ENCODE results near the gene SMIM1. TPM values are rescaled to one million over a fixed set of nuclear protein-coding genes. Genes with fewer than 3 reads are reported as not detected.
"Not testable (repeated sequence)": the region's sequence is repeated elsewhere in the genome, so short reads cannot be mapped to it uniquely, and the experiment has no call there.

The SMIM1 gene
- total RNA-seq, 1 donor from 2014 or later: 8.0 TPM

GRCh38 chr1:3810149-3810761 is 37.7 kb downstream of the SMIM1 start:
- intact Hi-C loops (cut with DNase I); DNase-seq (ENCODE audit: low spot score): not testable (repeated sequence)

- DNase-seq (ENCODE audit: low spot score): no peak
- intact Hi-C loops (cut with DNase I): no loop called here
These were observed 39.0 kb downstream of the SMIM1 start for GRCh38 chr1:3811595-3811911.

GRCh38 chr1:3814065-3814464 is 41.5 kb downstream of the SMIM1 start:
- intact Hi-C loops (cut with DNase I): no loop called here
- no peak for DNase-seq (ENCODE audit: low spot score)

DNA sequence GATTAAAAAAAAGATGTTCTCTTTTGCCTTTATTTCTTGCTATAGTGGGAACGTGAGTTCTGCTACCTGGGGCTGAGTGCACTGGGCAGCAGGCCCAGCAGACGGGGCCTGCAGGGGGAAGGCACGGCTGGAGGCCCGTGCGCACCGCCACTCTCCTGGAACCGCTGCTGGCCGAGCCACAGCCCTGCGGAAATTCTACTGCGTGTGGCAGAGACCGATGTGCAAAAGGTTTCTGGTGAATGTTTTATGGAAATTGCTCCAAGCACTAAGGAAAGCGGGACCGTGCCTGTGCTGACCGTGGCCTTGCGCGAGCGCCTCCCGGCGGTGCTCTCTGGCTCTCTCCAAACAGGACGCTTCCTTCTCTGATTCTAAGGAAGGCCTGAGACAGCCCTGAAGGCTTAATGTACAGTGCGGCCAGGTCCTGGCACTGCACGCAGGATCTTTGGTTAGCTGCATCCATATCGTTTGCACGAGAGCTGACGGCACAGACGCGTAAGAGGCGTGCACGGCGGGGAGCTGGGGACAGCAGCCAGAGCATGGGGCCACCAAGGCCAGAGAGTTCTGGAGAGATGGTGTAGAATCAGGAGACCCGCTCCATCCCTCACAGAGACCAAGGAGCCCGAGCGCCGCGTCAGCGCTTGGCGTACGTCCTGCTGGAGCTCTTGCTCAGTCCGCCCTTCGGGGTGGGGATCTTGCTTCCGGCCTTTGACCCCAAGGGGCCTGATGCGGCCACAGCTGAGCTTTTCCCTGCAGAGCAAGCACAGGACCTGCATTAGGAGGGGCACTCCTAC is 42.4 kb downstream of the SMIM1 start:
- intact Hi-C loops (cut with DNase I): no loop called here
- no peak for DNase-seq (ENCODE audit: low spot score)

DNA sequence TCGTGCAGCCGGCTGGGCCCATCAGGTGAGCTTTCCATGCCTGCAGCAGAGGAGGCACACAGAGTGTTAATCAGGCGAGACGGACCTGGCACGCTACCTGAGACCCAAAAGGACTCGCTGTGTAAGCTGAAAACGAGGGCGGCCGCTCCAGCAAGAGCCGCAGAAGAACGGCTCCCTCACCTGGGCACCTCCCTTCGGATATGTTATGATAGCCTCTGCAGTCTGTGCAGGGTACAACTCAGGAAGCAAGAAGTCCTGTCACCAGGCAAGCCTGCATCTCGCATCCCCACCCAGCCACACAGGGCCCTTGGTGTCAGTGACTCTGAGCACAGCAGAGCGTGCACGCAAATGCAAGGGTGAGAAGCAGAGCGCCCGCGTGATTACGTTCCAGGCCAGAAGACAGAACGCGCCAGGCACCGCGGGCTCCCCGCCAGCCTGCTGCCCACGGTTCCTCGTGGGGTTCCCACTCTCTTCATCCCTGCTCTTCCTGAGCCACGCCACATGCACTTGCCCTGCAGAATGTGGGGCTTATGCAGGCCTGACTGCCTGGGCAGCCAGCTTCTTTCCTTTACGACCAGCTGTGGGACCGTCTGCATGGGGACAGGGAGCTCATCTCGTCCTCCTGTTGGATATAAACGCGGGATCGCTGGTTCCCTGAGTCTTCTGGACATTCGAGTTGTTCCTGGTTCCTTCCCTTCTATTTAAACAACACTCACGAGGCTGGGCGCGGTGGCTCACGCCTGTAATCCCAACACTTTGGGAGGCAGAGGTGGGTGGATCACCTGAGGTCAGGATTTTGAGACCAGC is 44.0 kb downstream of the SMIM1 start:
- intact Hi-C loops (cut with DNase I): no loop called here
- no peak for DNase-seq (ENCODE audit: low spot score)

- intact Hi-C loops (cut with DNase I): no loop called here
- no peak for DNase-seq (ENCODE audit: low spot score)
These were observed 44.7 kb downstream of the SMIM1 start for GRCh38 chr1:3817138-3817740.

DNA sequence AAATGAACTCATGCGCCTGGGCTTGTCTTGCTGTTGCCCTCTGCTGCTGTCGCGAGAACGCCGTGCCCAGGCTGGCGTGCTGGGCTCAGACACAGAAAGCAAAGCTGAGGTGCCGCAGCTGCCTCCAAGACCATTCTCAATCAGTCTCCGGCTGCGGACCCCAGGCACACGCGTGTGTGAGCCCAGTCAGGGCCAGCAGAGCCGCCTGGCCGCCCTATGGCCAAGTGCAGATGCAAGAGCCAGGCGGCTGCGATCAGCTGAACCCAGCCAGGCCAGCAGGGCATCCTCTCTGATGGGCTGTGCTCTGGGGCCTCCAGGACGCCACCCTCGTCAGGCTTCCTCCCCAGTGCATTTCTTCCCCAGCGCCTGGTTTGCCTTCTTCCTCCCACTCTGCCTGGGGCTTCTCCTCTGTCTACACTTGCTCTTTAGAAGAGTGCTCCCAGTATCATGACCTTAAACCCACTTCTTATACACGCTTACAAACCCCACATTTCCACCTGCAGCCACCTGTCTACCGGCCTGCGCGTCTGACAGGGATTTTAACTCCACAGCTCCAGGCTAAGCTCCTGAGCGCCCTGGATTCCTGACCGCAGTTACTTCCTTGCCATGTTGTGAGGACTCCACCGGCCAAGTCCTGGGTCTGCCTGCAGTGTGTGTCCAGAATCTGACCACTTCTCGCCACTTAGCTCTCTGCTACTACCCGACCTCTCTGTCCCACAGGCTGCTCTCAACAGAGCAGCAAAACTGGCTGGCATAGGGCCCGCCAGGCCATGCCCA is 45.5 kb downstream of the SMIM1 start:
- intact Hi-C loops (cut with DNase I): no loop called here
- no peak for DNase-seq (ENCODE audit: low spot score)

DNA sequence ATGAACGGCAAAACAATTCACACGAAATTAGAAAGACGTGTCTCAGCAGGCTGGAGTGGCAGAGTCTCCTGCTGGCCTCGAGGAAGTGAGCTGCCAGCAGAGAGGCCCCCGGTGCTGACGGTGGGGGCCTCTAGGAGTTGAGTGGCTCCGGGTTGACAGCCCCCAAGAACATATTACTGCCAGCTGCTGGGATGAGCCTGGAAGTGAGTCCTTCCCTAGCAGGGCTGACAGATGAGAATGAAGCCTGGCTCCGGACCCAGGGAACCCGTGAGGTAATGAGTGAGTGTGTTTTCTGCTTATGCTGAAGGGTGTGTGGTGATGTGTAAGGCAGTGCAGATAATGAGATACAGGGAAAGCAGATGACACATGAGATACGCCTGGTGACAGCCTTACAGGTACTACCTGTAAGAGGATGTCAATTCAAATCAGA is 47.2 kb downstream of the SMIM1 start:
- no peak for DNase-seq (ENCODE audit: low spot score)
- intact Hi-C loops (cut with DNase I): no loop called here

DNA sequence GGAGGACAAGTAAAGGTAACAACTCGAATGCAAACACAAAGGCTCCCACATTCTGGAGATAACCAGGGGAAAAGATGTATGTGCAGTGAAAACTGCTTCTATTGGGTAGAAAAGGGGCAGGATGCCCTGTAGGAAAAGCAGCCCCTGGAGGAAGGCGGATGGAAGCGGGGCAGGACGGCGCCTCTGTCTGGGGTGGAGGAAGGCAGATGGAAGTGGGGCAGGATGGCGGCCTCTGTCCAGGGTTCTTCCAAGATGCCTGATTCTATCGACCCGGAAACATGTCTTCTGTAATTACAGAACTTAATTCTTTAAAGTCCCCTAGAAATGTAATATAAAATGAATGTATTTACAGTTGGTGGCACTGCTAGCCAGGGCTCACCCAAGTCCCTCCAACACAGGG is 47.8 kb downstream of the SMIM1 start:
- DNase-seq (ENCODE audit: low spot score): no peak
- intact Hi-C loops (cut with DNase I): no loop called here

DNA sequence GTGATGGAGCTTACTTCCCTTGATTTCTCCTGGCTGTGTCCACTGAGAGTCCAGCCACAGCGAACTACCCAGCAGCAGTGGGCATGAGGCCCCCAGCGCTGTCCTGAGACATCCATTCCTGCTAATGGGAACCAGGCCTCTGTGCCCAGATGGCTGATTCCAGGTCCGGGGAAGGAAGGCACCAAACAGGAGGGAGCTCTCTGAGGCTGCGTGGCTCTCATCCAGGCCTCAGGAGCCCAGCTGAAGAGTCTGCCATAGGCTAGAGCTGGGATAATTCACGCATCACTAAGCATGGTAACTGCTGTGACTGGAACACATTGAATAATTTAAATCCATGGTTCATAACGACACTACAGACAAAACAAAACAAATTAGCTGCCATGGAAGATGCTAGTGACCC is 48.5 kb downstream of the SMIM1 start:
- no peak for DNase-seq (ENCODE audit: low spot score)
- intact Hi-C loops (cut with DNase I): no loop called here

DNA sequence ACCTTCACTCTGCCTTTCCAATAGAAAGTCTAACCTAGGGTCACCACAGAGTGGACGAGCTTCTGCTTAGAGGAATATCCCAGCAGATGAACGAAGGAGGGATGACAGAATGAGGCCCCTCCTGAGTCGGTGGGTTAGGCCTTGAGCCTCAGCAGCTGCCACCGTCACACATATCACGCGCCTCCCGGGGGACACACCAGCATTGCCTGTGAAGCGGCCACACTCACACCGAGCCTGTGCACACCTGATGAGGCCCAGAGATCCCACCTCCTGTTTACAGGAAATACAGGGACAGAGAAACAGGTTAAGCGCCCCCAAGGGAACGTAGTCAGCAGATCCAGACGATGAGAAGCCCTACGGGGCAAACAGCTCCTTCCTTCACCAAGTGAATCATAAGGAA is 48.9 kb downstream of the SMIM1 start:
- intact Hi-C loops (cut with DNase I): no loop called here
- no peak for DNase-seq (ENCODE audit: low spot score)

DNA sequence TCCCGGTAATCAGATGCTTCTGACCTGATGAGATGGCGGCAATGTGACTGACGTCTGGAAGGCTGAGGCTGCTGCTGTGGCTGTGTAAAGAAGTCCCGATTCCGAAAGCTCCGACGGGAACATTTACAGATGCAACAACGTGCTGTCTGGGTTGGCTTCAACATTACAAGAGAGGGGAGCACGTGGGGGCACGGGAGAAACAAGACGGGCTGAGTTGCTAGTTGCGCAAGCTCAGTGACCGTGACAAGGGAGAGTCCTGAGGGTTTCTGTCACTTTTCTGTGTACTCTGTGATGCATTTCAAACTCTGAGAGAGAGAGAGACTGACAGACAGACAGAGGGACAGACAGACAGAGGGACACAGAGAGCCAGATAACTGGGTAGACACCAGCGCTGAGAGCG is 49.4 kb downstream of the SMIM1 start:
- intact Hi-C loops (cut with DNase I): no loop called here
- no peak for DNase-seq (ENCODE audit: low spot score)

- no peak for DNase-seq (ENCODE audit: low spot score)
- intact Hi-C loops (cut with DNase I): no loop called here
These were observed 49.9 kb downstream of the SMIM1 start for GRCh38 chr1:3822421-3822820.

DNA sequence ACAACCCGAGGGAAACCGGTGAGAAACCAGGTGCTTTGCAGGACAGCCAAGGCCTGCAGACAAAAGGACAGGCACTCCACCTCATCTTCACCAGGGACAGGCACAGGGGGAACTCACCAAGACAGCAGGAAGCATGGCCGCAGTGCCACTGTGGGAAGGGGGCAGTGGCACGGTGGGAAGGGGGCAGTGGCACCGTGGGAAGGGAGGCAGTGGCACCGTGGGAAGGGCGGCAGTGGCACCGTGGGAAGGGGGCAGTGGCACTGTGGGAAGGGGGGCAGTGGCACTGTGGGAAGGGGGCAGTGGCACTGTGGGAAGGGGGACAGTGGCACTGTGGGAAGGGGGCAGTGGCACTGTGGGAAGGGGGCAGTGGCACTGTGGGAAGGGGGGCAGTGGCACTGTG is 52.1 kb downstream of the SMIM1 start:
- no peak for DNase-seq (ENCODE audit: low spot score)
- intact Hi-C loops (cut with DNase I): no loop called here

- intact Hi-C loops (cut with DNase I): no loop called here
- DNase-seq (ENCODE audit: low spot score): no peak
These were observed 52.8 kb downstream of the SMIM1 start for GRCh38 chr1:3825356-3825755.

Other genes starting within 250 kb of the SMIM1 start
- 9.3 TPM for gene MEGF6, start 161.2 kb upstream of the SMIM1 start, total RNA-seq
- 44.3 TPM for gene TPRG1L, start 147.7 kb upstream of the SMIM1 start, total RNA-seq
- gene WRAP73, start 122.6 kb upstream of the SMIM1 start, total RNA-seq: 14.3 TPM
- 0.30 TPM for gene TP73, start 120.2 kb upstream of the SMIM1 start, total RNA-seq
- gene CCDC27, start 20.3 kb upstream of the SMIM1 start, total RNA-seq: not detected
- 63.1 TPM for gene LRRC47, start 23.7 kb downstream of the SMIM1 start, total RNA-seq
- 32.0 TPM for gene CEP104, start 84.5 kb downstream of the SMIM1 start, total RNA-seq
- gene DFFB, start 84.7 kb downstream of the SMIM1 start, total RNA-seq: 2.9 TPM
- gene C1orf174, start 127.5 kb downstream of the SMIM1 start, total RNA-seq: 11.5 TPM

All from cardiac septum (tissue), 1 donor.